PC-9 (cell line): ENCODE measurements around the gene EIF4G3. TPM values are rescaled to one million over a fixed set of nuclear protein-coding genes. Genes with fewer than 3 reads are reported as not detected.

ENCODE experiments used
- BruUV-seq: library from RNA; stranded (reverse); fragments of 400-500 nt; replicated peaks from 2 replicates; lab custom pipeline; 2021; lab: Mats Ljungman, UMichigan
- CTCF ChIA-PET: fragments of 300-600 bp; sonication (Branson Sonifier 250); formaldehyde crosslinking; loops from one replicate; lab custom pipeline; 2022; ENCODE audit warnings: antibody characterized with exemption; lab: Charles Lee
- POLR2A ChIA-PET: fragments of 300-600 bp; sonication (Branson Sonifier 250); formaldehyde crosslinking; loops from one replicate; lab custom pipeline; 2022; ENCODE audit warnings: antibody characterized with exemption; ENCODE audit not compliant: unreplicated experiment; lab: Charles Lee
- DNase-seq, 2 experiments: peaks; one replicate each; pipeline versions ENCODE4 v3.0.0 to v3.0.0-alpha.2; 2015 to 2022; ENCODE audit warnings: mixed read lengths in 1 of 2
- H2AFZ ChIP-seq: fragments of 200-600 bp; sonication (generic); 2 replicates; pipeline ENCODE4 v1.8.1; 2017; ENCODE audit warnings: antibody characterized with exemption
- H3F3A ChIP-seq: fragments of 200-600 bp; sonication (generic); 2 replicates; pipeline ENCODE4 v1.8.1; 2017; ENCODE audit warnings: antibody characterized with exemption, mild to moderate bottlenecking, low read depth; ENCODE audit not compliant: insufficient read depth
- H3K27ac ChIP-seq: fragments of 200-600 bp; sonication (generic); 2 replicates; pipeline ENCODE4 v1.6.1; 2016; ENCODE audit warnings: mixed run types
- H3K27me3 ChIP-seq: fragments of 200-600 bp; sonication (generic); 2 replicates; pipeline ENCODE4 v1.6.1; 2016; ENCODE audit warnings: low read depth, mixed run types; ENCODE audit not compliant: insufficient read depth
- H3K36me3 ChIP-seq: fragments of 200-600 bp; sonication (generic); 2 replicates; pipeline ENCODE4 v1.6.1; 2016; ENCODE audit warnings: low read depth, mixed run types
- H3K4me1 ChIP-seq: fragments of 200-600 bp; sonication (generic); replicated peaks from 2 replicates; pipeline ENCODE4 v1.6.1; 2016; ENCODE audit warnings: mixed run types; ENCODE audit not compliant: insufficient read depth
- H3K4me2 ChIP-seq: fragments of 200-600 bp; sonication (generic); 2 replicates; pipeline ENCODE4 v1.6.1; 2017; ENCODE audit warnings: mixed run types
- H3K4me3 ChIP-seq: fragments of 200-600 bp; sonication (generic); 2 replicates; pipeline ENCODE4 v1.6.1; 2016; ENCODE audit warnings: mixed run types
- H3K79me2 ChIP-seq: fragments of 200-600 bp; sonication (generic); 2 replicates; pipeline ENCODE4 v1.6.1; 2017; ENCODE audit warnings: low read depth, mixed run types
- H3K9me2 ChIP-seq: fragments of 200-600 bp; sonication (generic); 2 replicates; pipeline ENCODE4 v1.8.1; 2017; ENCODE audit warnings: mild to moderate bottlenecking; ENCODE audit not compliant: insufficient read depth
- H3K9me3 ChIP-seq: fragments of 200-600 bp; sonication (generic); 2 replicates; pipeline ENCODE4 v1.8.1; 2016; ENCODE audit warnings: low read depth; ENCODE audit not compliant: insufficient read depth
- H4K20me1 ChIP-seq: fragments of 200-600 bp; sonication (generic); 2 replicates; pipeline ENCODE4 v1.8.1; 2017; ENCODE audit not compliant: insufficient read depth
- EZH2 ChIP-seq: fragments of 200-600 bp; sonication (generic); IDR thresholded peaks from 2 replicates; pipeline ENCODE4 v1.8.0; 2017; ENCODE audit warnings: antibody characterized with exemption, low read depth
- intact Hi-C: fragments of 100-400 bp; cut with micrococcal nuclease; formaldehyde crosslinking; loops from one replicate; pipeline ENCODE4 v1.10.0; 2022; ENCODE audit not compliant: unreplicated experiment
- total RNA-seq: library from RNA; stranded (reverse); gene quantifications from 2 replicates; pipeline ENCODE4 v1.2.3, GENCODE V29; 2021
- TF ChIP-seq, protein P1 (sequence below): fragments of 200-600 bp; sonication (generic); conservative IDR thresholded peaks from 2 replicates; pipeline ENCODE4 v1.6.1; 2017; ENCODE audit warnings: mixed run types, antibody characterized with exemption, mild to moderate bottlenecking, moderate library complexity

EIF4G3 gene
- total RNA-seq, 1 experiment from 2014 or later = 63.2 TPM

DNA sequence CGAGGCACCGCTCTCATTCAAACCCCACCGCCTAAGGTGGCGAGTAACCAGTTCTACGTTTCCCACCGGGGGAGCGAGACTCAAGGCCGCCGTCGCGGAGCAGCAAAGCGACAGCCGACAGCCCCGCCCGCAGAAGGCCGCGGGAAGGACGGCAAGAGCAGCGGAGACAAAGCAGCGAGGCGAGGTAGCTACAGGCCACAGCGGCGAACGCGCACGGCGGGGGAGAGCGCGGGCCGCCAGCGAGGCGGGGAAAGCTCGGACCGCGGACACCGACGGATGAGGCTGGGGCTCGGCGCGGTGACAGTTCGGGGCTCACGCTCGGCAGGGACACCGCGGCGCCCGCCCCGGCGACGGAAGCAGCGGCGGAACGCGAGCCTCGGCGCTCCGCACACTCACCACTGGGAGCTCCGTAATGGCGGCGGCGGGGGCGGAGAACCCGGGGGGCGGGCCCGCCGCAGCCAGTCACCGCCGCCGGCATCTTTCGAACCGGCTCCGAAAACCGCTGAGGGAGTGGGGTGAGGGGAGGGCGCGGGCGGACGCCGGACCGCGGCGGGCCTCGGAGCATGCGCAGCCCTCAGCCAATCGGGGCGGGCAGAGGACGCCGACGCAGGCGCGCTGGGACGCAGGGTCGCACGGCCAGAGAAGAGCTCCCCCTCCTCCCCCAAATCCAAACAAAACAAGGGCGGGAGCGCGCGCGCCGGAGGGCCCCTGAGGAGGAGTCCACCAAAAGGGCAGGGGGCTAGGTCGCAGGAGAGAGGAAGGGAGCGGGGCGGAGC, 390.3 kb downstream of the EIF4G3 start:
- TSS peak; percentile 32 for BruUV-seq
- Histone ChIP-seq H3F3A (peaks cover 11% of the 10 kb centered on the region), H3K9me3 (no peaks in the 10 kb centered on the region), H3K4me3 (peak overlapping the region; percentile 98), H3K9me2 (no peaks in the 10 kb centered on the region), H2AFZ (peak overlapping the region; percentile 71), H3K4me1 (peaks cover 19% of the 10 kb centered on the region; the same call in 1 of the 2 replicates), H3K4me2 (peak overlapping the region; percentile 93), H3K79me2 (peaks cover 50% of the 10 kb centered on the region), H3K27me3 (no peaks in the 10 kb centered on the region), H3K36me3 (no peaks in the 10 kb centered on the region), H4K20me1 (peaks cover 40% of the 10 kb centered on the region), H3K27ac (peak overlapping the region; percentile 59)
- TF ChIP-seq EZH2 = no peak
- TF ChIP-seq, protein P1, sequence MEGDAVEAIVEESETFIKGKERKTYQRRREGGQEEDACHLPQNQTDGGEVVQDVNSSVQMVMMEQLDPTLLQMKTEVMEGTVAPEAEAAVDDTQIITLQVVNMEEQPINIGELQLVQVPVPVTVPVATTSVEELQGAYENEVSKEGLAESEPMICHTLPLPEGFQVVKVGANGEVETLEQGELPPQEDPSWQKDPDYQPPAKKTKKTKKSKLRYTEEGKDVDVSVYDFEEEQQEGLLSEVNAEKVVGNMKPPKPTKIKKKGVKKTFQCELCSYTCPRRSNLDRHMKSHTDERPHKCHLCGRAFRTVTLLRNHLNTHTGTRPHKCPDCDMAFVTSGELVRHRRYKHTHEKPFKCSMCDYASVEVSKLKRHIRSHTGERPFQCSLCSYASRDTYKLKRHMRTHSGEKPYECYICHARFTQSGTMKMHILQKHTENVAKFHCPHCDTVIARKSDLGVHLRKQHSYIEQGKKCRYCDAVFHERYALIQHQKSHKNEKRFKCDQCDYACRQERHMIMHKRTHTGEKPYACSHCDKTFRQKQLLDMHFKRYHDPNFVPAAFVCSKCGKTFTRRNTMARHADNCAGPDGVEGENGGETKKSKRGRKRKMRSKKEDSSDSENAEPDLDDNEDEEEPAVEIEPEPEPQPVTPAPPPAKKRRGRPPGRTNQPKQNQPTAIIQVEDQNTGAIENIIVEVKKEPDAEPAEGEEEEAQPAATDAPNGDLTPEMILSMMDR = no peak
- intact Hi-C loops = loop anchor here (10.0 kb wide), 1 partner anchor 388 kb away; the partner anchor contains the start of gene EIF4G3
- DNase-seq = peak; percentile 78 to 97
- POLR2A ChIA-PET = interaction anchor here (0.5 to 0.7 kb wide), 15 partner anchors 17 to 1254 kb away, joined by 3 to 9 read pairs (median 4); no protein-coding TSS in a partner anchor
- CTCF ChIA-PET = interaction anchor here (0.6 kb wide), 1 partner anchor 54 kb away, joined by 5 read pairs; no protein-coding TSS in a partner anchor

DNA sequence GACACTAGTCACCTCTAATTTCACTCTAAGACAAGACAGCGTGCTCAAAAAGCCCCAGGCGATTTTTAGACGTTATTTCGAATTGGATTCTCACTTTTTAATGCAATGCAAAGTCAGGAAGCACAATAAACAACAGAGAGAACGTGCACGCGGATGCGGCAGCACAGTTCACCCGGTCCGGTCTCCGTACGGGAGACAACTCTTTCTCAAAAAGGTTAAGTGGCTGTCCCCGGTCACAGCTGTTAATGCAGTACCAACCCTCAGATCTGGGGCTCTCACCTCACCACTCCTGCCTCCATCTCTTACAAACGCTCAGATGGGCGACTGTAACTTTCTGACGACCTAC, 390.8 kb downstream of the EIF4G3 start:
- Histone ChIP-seq H3K27ac (peak overlapping the region; percentile 59), H3K4me1 (peaks cover 19% of the 10 kb centered on the region; the same call in 1 of the 2 replicates), H2AFZ (peak overlapping the region; percentile 71), H3F3A (peaks cover 11% of the 10 kb centered on the region), H3K4me2 (peak overlapping the region; percentile 93), H3K9me3 (no peaks in the 10 kb centered on the region), H3K36me3 (no peaks in the 10 kb centered on the region), H3K4me3 (peak overlapping the region; percentile 98), H3K79me2 (peaks cover 56% of the 10 kb centered on the region), H4K20me1 (peaks cover 46% of the 10 kb centered on the region), H3K27me3 (no peaks in the 10 kb centered on the region), H3K9me2 (no peaks in the 10 kb centered on the region)
- intact Hi-C loops = loop anchor here (10.0 kb wide), 1 partner anchor 389 kb away; the partner anchor contains the start of gene EIF4G3
- DNase-seq = no peak
- ChIA-PET POLR2A (interaction anchor here (0.6 to 0.7 kb wide), 5 partner anchors 61 to 1254 kb away, joined by 3 to 7 read pairs (median 3); no protein-coding TSS in a partner anchor), CTCF (no interaction called here)
- TF ChIP-seq, protein P1 = no peak
- TF ChIP-seq EZH2 = no peak
- BruUV-seq = no TSS peak

DNA sequence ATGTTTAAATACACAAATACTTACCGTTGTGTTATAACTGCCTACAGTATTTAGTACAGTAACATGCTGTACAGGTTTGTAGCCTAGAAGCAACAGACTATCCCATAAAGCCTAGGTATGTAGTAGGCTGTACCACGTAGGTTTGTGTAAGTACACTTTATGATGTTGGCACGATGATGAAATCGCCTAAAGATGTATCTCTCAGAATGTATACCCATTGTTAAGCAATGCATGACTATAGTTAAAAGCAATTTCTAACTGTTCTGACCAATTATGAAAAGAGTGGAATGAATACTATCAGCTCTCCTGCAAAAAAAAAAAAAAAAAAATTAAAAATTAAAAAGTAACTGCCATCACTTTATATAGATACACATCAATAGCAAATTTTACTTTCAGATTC, 401.0 kb downstream of the EIF4G3 start:
- Histone ChIP-seq H3K4me2 (no peak overlapping the region), H3K27me3 (no peaks in the 10 kb centered on the region), H3K9me3 (no peaks in the 10 kb centered on the region), H3K36me3 (peaks cover 24% of the 10 kb centered on the region), H3K79me2 (peaks cover 39% of the 10 kb centered on the region), H3K4me1 (no peaks in the 10 kb centered on the region), H2AFZ (no peak overlapping the region), H3K9me2 (no peaks in the 10 kb centered on the region), H3K27ac (no peak overlapping the region), H3F3A (peaks cover 4% of the 10 kb centered on the region; the same call in 1 of the 2 replicates), H3K4me3 (no peak overlapping the region), H4K20me1 (peaks cover 24% of the 10 kb centered on the region)
- TF ChIP-seq EZH2 = no peak
- TF ChIP-seq, protein P1 = no peak
- no TSS peak for BruUV-seq
- CTCF ChIA-PET = no interaction called here
- POLR2A ChIA-PET = interaction anchor here (0.6 kb wide), 1 partner anchor 211 kb away, joined by 4 read pairs; no protein-coding TSS in a partner anchor
- no peak for DNase-seq
- intact Hi-C loops = no loop called here
